Muscle layer of duodenum (tissue), 2 donors: Measurements from ENCODE around the gene ANKS1A.

ENCODE experiments used
- H3K27ac ChIP-seq: one replicate; pipeline ENCODE4 v1.7.0; 2013; ENCODE audit warnings: mild to moderate bottlenecking, low read length
- H3K27me3 ChIP-seq: one replicate; pipeline ENCODE4 v1.7.0; 2013; ENCODE audit warnings: low read depth, mild to moderate bottlenecking, control low read depth, low read length
- H3K36me3 ChIP-seq, 2 donors: one replicate each; pipeline ENCODE4 v1.7.0; 2013; ENCODE audit warnings: low read length in 2 of 2, control low read depth in 1 of 2, mild to moderate bottlenecking in 1 of 2; ENCODE audit not compliant: insufficient read depth in 2 of 2, control insufficient read depth in 1 of 2
- H3K4me1 ChIP-seq, 2 donors: one replicate each; pipeline ENCODE4 v1.7.0; 2013; ENCODE audit warnings: low read length in 2 of 2, mild to moderate bottlenecking in 2 of 2, control low read depth in 1 of 2, moderate library complexity in 1 of 2; ENCODE audit not compliant: insufficient read depth in 2 of 2, control insufficient read depth in 1 of 2
- H3K4me3 ChIP-seq, 2 donors: one replicate each; pipeline ENCODE4 v1.7.0; 2013; ENCODE audit warnings: low read length in 2 of 2, low read depth in 1 of 2, mild to moderate bottlenecking in 1 of 2
- H3K9me3 ChIP-seq, 2 donors: one replicate each; pipeline ENCODE4 v1.7.0; 2013; ENCODE audit warnings: low read length in 2 of 2, control low read depth in 1 of 2, mild to moderate bottlenecking in 1 of 2; ENCODE audit not compliant: control insufficient read depth in 1 of 2
- donor health status: healthy.

ANKS1A gene

DNA sequence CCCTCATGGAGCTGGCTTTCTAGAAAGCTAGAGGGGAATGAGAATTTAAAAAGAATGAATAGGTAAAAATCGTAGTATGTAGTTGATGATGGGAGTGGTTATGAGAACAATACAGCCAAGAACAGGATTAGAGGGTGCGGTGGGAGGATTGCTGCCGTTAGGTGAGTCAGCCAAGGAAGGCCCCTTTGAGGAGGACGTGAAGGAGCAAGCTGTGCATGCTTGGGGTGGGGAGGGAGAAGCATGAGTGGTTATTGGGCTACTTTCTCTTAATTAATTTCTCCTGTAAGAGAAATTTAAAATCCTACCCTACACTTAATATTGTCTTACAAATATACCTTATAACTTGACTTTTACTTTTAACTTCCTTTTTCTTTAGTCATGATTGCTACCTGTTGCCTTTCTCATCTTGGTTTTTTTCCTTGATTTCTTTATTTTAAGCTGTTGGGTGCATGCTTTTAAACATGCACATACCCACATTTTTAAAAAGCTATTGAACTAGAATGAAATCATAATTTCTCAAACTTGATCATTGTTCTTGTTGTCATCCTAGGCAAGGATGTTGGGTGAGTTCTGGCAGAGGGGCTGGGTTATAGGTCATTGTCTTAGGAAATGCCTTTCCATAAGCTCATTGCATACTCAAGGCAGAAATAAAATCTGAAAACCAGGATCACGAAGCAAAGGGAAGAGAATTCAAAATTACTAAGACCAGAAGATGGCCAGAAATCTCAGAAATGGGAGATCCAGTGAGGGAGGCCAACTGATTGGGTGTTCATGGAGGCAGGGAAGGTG lies 137.6 kb downstream of the ANKS1A start:
- H3K27ac ChIP-seq, result peak overlapping the region; percentile 88
- H3K9me3 ChIP-seq, result no peaks in the 10 kb centered on the region
- no peak overlapping the region for H3K4me3 ChIP-seq
- H3K4me1 ChIP-seq, result peaks cover 37 to 42% of the 10 kb centered on the region in 2 donors
- H3K27me3 ChIP-seq, result no peaks in the 10 kb centered on the region
- no peaks in the 10 kb centered on the region for H3K36me3 ChIP-seq

DNA sequence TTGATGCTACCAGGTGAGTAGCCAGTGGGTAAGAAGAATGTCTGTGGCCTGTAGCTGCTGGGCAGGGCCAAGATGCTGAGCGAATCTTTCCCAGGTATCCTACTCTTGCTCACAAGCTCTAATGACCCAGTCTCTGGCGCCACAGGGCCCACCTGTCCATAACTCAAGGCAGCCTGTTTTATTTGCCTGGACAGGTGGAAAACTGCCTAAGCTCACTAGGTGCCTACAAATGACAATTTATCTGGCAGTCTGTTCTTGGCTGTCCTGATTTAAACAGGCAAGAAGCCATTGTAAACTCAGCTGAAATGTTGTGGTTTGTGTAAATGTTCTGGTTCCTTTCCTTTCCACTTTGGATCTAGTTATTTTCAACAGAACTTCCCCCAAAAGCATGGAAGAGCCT lies 138.8 kb downstream of the ANKS1A start:
- no peaks in the 10 kb centered on the region for H3K36me3 ChIP-seq
- H3K4me1 ChIP-seq, result peaks cover 37% of the 10 kb centered on the region in 2 donors
- no peaks in the 10 kb centered on the region for H3K9me3 ChIP-seq
- H3K27ac ChIP-seq, result peak overlapping the region; percentile 54
- no peak overlapping the region for H3K4me3 ChIP-seq
- H3K27me3 ChIP-seq, result no peaks in the 10 kb centered on the region

DNA sequence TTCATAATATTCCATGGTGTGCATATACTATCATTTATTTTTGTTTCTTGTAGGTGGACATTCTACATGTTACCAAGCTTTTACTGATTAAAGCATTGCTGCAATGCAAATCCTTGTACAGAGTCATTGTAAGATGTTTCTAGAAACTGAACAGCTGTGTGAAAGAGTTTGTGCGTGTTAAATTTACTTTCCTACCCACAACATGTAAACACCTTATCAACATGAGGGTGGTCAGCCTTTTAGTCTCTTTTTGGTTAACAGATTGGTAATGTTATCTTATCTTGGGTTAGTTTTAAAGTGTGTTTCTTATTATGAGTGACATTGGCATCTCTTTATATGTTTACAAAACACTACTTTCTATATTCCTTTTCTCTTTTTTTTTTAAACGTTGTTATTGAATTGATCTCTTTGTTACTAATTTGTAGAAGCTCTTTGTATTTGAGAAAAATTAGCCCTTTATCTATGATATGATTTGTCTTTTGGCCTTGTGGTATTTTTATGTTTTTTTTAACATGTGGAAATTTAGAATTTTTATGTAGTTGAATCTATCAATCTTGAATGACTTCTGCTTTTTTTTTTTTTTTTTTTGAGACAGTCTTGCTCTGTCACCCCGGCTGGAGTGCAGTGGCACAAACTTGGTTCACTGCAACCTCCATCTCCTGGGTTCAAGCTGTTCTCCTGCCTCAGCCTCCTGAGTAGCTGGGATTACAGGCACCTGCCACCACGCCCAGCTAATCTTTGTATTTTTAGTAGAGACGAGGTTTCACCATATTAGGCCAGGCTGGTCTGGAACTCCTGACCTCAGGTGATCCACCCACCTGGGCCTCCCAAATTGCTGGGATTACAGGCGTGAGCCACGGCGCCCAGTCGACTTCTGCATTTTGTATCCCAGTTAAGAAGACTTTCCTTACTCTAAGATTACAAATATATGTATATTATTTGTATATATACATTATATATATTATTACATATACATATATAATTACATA lies 140.0 kb downstream of the ANKS1A start:
- Histone ChIP-seq H3K27me3 (no peaks in the 10 kb centered on the region), H3K4me3 (no peak overlapping the region), H3K36me3 (no peaks in the 10 kb centered on the region), H3K9me3 (no peaks in the 10 kb centered on the region), H3K4me1 (peaks cover 36 to 40% of the 10 kb centered on the region in 2 donors), H3K27ac (no peak overlapping the region)

DNA sequence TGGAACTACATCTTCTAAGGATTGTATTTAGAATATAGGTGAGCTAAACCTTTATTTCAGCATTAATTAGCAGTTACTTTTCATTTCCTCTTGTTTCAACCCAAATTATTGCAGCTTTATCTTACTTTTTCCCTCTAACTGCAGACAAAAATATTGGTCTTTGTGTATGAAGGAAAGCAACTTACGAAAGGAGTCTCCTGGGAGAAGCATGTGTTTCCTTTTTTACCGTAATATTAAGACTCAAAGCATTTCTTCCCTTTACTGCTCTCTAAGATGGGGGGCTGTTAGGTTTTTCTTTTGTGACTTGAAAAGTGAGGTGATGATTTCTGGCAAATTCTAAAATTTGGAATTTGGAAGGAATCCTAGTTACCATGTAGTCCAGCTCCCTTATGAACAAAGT lies 141.0 kb downstream of the ANKS1A start:
- H3K4me1 ChIP-seq, result peaks cover 34 to 48% of the 10 kb centered on the region in 2 donors
- H3K4me3 ChIP-seq, result no peak overlapping the region
- no peaks in the 10 kb centered on the region for H3K36me3 ChIP-seq
- H3K9me3 ChIP-seq, result no peaks in the 10 kb centered on the region
- H3K27me3 ChIP-seq, result no peaks in the 10 kb centered on the region
- no peak overlapping the region for H3K27ac ChIP-seq

DNA sequence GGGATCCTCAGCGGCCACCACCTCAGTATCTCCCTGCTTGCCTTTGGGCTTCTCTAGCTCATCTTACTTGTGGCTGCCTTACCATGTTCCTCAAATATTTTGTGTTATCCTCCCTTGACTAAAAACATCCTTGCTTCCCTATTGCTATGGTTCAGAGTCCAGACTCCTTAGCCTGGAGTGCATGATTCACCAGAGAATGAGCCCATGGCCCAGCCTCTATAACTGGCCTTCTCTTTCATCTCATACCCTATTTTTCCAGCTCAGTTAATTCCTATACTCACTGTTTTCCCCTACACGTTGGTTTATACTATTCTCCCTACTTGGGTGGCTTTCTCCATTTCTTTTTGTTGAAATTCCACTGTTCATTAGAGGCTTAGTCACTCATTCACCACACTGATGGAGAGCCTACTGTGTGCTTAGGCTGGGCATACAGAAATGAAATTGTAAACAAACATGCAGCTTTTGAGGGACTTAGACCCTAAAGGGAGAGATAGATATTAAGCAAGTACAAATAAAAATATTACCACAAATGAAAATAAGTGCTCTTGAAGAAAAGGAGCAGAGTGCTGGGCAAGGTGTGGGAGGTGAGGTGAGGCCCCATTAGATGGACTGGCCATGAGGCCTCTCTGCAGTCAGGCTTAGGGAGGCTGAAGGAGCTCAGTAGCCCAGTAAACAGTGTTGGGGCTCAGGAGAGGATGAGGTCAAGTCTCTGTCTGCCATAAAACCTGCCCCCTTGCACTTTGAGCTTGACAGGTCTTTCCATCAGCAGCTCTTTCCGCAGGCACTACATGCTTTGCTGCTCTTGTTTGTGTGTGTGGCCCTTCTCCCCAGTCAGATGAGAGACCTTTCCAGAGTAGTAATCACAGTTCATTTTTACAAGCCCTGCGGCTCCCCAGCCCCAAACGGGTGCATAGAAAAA lies 142.8 kb downstream of the ANKS1A start:
- Histone ChIP-seq H3K4me1 (peaks cover 40 to 42% of the 10 kb centered on the region in 2 donors), H3K27me3 (no peaks in the 10 kb centered on the region), H3K36me3 (no peaks in the 10 kb centered on the region), H3K27ac (peak overlapping the region; percentile 34), H3K4me3 (no peak overlapping the region), H3K9me3 (no peaks in the 10 kb centered on the region)

DNA sequence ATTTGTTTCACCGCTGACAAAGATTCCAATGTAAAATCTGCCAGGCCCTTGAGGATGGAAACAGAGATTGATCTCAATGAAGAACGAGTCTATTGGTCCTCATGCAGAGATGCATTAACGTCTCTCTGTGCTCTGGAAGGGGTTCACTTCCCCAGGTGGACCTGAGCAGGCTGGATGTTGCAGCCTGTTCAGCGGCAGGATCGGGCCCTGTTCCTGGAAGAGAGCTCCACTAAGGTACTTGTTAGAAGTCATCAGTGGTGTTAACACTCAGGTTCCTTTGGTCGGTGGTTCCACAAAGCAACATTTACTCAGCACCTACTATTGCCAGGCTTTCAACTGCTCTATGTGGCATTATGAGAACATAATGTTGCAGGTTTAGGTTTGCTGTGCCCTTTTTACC lies 144.6 kb downstream of the ANKS1A start:
- H3K4me3 ChIP-seq, result no peak overlapping the region
- no peaks in the 10 kb centered on the region for H3K27me3 ChIP-seq
- peaks cover 37 to 41% of the 10 kb centered on the region in 2 donors for H3K4me1 ChIP-seq
- no peaks in the 10 kb centered on the region for H3K9me3 ChIP-seq
- peak overlapping the region; percentile 62 for H3K27ac ChIP-seq
- peaks cover 0 to 3% of the 10 kb centered on the region in 2 donors for H3K36me3 ChIP-seq

DNA sequence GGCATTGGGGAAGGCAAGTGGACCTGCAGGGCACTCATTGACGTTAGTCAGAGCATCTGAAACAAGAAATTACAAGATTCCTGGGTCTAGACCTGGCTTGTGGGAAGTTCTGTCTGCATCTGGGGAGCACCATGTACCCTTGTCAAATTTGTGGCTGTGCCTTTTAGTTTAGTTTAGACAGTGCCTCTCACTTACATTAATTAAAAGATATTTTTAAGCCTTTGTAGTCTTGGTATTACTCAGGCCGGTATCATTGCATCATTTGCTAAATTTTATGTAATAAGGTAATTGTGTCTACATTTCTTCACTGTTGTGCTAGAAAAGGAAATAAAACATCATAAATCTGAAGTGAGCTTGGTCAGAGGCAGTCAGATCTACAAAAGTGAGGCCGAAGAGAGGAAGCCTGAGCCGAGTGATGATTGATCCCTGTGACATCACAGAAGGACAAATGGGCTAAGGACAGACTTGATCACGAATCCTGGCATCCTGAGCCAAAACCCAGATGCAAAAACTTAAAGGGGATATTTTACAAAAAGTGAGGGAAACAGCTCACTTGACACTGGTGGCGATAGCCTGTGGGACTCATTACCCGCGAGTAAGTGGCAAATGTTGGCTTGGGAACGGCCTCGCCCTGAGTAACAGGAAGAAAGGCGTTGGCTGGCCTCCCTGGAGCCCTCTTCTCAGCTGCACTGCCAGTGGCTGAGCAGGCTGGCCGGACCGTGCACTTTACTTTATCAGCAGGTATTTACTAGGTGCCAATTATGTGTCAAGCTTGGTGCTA lies 145.5 kb downstream of the ANKS1A start:
- Histone ChIP-seq H3K27ac (peak overlapping the region; percentile 85), H3K9me3 (no peaks in the 10 kb centered on the region), H3K27me3 (no peaks in the 10 kb centered on the region), H3K4me3 (peak overlapping the region in 1 of 2 donors; percentile 12), H3K36me3 (peaks cover 0 to 3% of the 10 kb centered on the region in 2 donors), H3K4me1 (peaks cover 37 to 46% of the 10 kb centered on the region in 2 donors)

DNA sequence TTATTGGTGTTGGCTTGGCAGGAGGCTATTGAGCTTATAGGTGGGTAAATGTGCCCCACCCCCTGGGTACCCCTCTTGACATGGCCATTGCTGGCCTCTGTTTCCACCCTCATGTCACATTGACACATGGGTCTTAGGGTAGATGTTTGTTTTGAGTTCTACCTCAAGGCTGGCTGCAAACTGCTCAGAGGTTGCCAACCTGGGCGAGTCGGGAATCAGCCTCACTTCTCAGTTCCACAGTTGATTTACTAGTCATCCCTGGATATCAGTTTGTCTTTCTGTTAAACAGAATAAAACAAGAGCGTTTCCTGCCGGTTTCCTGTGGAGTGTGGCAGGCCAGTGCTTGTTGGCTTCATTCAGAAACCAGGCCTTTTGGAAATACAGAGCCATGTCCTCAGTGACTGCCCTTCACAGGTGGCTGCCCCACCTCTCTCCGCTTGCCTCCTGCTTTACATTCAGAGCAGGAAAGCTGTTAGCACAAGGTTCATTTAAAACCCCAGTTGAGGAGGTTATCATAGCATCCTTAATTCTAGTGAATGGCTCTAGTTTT lies 146.5 kb downstream of the ANKS1A start:
- peak overlapping the region; percentile 85 for H3K27ac ChIP-seq
- no peaks in the 10 kb centered on the region for H3K9me3 ChIP-seq
- peaks cover 0 to 3% of the 10 kb centered on the region in 2 donors for H3K36me3 ChIP-seq
- peaks cover 37 to 55% of the 10 kb centered on the region in 2 donors for H3K4me1 ChIP-seq
- H3K4me3 ChIP-seq, result no peak overlapping the region
- H3K27me3 ChIP-seq, result no peaks in the 10 kb centered on the region

DNA sequence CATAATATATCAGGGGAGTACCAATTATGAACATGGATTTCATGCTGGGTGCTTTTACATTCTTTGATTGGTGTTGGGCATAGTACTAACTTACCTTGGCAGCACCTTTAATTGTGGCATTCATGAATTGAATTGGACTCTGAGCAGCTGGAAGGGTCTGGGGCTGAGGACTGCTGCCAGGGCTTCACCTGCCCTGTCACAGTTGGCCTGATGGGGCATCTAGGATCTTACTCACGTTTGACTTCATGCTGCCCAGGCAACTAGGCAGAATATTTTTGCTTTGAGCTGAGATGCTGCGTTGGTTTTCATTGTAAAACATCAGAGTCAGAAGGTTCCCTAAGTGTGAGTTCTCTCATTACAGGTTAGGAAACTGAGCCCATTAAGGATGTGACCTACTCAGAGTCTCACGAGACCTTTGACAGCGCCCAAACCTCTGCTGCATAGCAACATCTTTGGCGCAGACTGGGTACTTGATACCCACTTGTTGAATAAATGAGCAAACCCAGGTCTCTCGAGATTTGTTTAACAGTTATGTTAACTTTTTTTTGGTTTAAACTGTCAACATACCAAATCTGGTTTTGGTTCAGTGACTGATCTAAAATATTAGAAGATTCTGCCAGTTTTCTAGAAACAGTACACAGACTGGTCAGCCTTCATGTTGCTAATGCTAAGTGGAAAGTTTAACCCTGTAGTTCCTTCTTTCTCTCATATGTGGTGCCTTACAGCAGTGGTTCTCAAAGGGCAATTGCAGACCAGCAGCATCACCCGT lies 147.2 kb downstream of the ANKS1A start:
- Histone ChIP-seq H3K27ac (peak overlapping the region; percentile 85), H3K4me1 (peaks cover 35 to 62% of the 10 kb centered on the region in 2 donors)

More for the DNA sequence above, 147.2 kb downstream of the ANKS1A start:
- no peaks in the 10 kb centered on the region for H3K9me3 ChIP-seq
- no peak overlapping the region for H3K4me3 ChIP-seq
- peaks cover 0 to 3% of the 10 kb centered on the region in 2 donors for H3K36me3 ChIP-seq
- H3K27me3 ChIP-seq, result no peaks in the 10 kb centered on the region
